ENCODE measurements around the gene SYT2.

DNA sequence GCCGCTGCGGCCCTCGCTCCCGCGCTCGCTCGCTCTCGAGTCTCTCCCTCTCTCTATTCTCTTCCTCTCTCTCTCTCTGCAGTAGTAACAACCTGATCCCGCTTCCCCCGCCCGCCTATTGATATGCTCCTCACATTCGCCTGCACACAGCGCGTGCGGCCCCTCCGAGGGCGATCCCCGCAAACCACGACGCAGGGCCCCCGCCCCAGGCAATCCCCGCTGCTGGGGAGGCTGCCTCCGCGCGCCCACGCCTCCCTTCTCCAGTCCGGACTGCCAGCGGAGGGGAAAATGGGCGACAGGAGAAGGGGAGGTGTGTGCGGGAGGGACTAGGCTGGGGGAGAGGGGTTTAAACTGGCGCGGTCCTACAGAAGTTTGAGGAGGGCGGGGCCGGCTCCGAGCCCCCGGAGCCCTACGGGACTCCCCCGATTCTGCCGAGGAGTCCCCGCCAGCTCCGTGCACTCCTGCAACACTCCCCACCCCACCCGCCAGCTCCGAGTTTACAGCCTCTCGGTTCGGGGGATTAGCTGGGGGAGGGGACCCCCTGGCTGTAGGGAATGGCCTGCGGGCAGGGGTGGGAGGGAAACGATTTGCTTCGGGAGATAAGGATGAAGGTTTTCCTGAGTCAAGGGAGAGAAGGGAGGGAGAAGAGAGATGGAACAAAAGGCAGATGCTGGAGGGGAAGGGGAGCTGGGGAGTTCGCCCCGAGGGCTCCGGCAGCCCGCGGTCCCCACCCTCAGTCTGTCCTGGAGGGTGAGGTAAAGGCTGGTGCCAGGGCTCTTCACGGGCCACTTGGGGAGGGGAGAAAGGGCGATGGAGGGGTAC, 66.6 kb downstream of the SYT2 start:
- TF ChIP-seq, protein P1, sequence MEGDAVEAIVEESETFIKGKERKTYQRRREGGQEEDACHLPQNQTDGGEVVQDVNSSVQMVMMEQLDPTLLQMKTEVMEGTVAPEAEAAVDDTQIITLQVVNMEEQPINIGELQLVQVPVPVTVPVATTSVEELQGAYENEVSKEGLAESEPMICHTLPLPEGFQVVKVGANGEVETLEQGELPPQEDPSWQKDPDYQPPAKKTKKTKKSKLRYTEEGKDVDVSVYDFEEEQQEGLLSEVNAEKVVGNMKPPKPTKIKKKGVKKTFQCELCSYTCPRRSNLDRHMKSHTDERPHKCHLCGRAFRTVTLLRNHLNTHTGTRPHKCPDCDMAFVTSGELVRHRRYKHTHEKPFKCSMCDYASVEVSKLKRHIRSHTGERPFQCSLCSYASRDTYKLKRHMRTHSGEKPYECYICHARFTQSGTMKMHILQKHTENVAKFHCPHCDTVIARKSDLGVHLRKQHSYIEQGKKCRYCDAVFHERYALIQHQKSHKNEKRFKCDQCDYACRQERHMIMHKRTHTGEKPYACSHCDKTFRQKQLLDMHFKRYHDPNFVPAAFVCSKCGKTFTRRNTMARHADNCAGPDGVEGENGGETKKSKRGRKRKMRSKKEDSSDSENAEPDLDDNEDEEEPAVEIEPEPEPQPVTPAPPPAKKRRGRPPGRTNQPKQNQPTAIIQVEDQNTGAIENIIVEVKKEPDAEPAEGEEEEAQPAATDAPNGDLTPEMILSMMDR (IDR thresholded peaks at IDR 0.05): no peak
- TF ChIP-seq POLR2A (IDR thresholded peaks at IDR 0.05): no peak
